Erythroblast (primary cell): Measurements from ENCODE around the gene INPP4A.

Experiments used
- GATA1 ChIP-seq: IDR thresholded peaks from 2 replicates; pipeline ENCODE4 v1.6.1; 2011; ENCODE audit warnings: low read depth, mild to moderate bottlenecking, control low read depth, low read length, moderate library complexity
- POLR2A ChIP-seq: IDR thresholded peaks from 2 replicates; pipeline ENCODE4 v1.6.1; 2011; ENCODE audit warnings: mild to moderate bottlenecking, low read length

GRCh38 chr2:98569915-98570314 is 125.3 kb downstream of the INPP4A start:
- TF ChIP-seq POLR2A (no peak), GATA1 (no peak)
